SK-N-SH treated with all-trans-retinoic acid at 6 μM for 48 hours (cell line): ENCODE results near the gene TLX1.

ENCODE experiments used
- ATAC-seq: fragments of 200-7000 bp; cut with Tn5 transposase; 3 replicates; pipeline ENCODE4 v1.9.1; 2020; ENCODE audit warnings: mild to moderate bottlenecking, moderate library complexity
- ARNTL ChIP-seq: fragments of 450-650 bp; formaldehyde crosslinking; IDR thresholded peaks from 2 replicates; pipeline ENCODE4 v1.5.0; 2020; ENCODE audit warnings: low read depth, mild to moderate bottlenecking, moderate library complexity, borderline replicate concordance
- CSDC2 ChIP-seq: fragments of 250-450 bp; sonication (Bioruptor Pico); IDR thresholded peaks from 2 replicates; pipeline ENCODE4 v1.5.0; 2020; ENCODE audit warnings: mild to moderate bottlenecking, moderate library complexity
- ESRRG ChIP-seq: fragments of 250-450 bp; sonication (Bioruptor Pico); IDR thresholded peaks from 2 replicates; pipeline ENCODE4 v1.6.1; 2021; ENCODE audit warnings: mild to moderate bottlenecking
- ISL1 ChIP-seq: fragments of 250-450 bp; sonication (Bioruptor Pico); IDR thresholded peaks from 2 replicates; pipeline ENCODE4 v2.1.2; 2022; ENCODE audit warnings: mild to moderate bottlenecking, moderate library complexity
- OSR1 ChIP-seq: fragments of 250-450 bp; sonication (Bioruptor Pico); IDR thresholded peaks from 2 replicates; pipeline ENCODE4 v1.8.0; 2022; ENCODE audit warnings: moderate library complexity, mild to moderate bottlenecking, inconsistent platforms
- PPARA ChIP-seq: fragments of 250-450 bp; sonication (Bioruptor Pico); IDR thresholded peaks from 2 replicates; pipeline ENCODE4 v1.5.0; 2020; ENCODE audit warnings: mild to moderate bottlenecking, borderline replicate concordance
- RARB ChIP-seq: fragments of 250-450 bp; sonication (Bioruptor Pico); IDR thresholded peaks from 2 replicates; pipeline ENCODE4 v1.8.0; 2021; ENCODE audit warnings: mild to moderate bottlenecking, moderate library complexity
- SNAI2 ChIP-seq: fragments of 250-450 bp; sonication (Bioruptor Pico); IDR thresholded peaks from 2 replicates; pipeline ENCODE4 v1.5.0; 2020; ENCODE audit warnings: mild to moderate bottlenecking, moderate library complexity
- TCF4 ChIP-seq: fragments of 250-450 bp; sonication (Bioruptor Pico); IDR thresholded peaks from 2 replicates; pipeline ENCODE4 v1.8.0; 2021; ENCODE audit warnings: mild to moderate bottlenecking, moderate library complexity, borderline replicate concordance
- TOX ChIP-seq: fragments of 250-450 bp; sonication (Bioruptor Pico); IDR thresholded peaks from 2 replicates; pipeline ENCODE4 v1.8.0; 2021; ENCODE audit warnings: mild to moderate bottlenecking, moderate library complexity, borderline replicate concordance
- ZC3H10 ChIP-seq: fragments of 250-450 bp; sonication (Bioruptor Pico); IDR thresholded peaks from 2 replicates; pipeline ENCODE4 v1.5.1; 2021; ENCODE audit warnings: mild to moderate bottlenecking, moderate library complexity
- ZFP3 ChIP-seq: fragments of 250-450 bp; sonication (Bioruptor Pico); IDR thresholded peaks from 2 replicates; pipeline ENCODE4 v1.5.0; 2020; ENCODE audit warnings: mild to moderate bottlenecking, moderate library complexity
- ZFP30 ChIP-seq: fragments of 450-650 bp; formaldehyde crosslinking; IDR thresholded peaks from 2 replicates; pipeline ENCODE4 v1.5.0; 2022; ENCODE audit warnings: mild to moderate bottlenecking, moderate library complexity
- ZNF8 ChIP-seq: fragments of 450-650 bp; formaldehyde crosslinking; IDR thresholded peaks from 2 replicates; pipeline ENCODE4 v1.5.0; 2020; ENCODE audit warnings: mild to moderate bottlenecking, moderate library complexity
- TF ChIP-seq, protein P1 (sequence below): fragments of 250-450 bp; sonication (Bioruptor Pico); IDR thresholded peaks from 2 replicates; pipeline ENCODE4 v1.5.0; 2020; ENCODE audit warnings: mild to moderate bottlenecking, moderate library complexity
- TF ChIP-seq, protein P2 (sequence below): fragments of 250-450 bp; sonication (Bioruptor Pico); IDR thresholded peaks from 2 replicates; pipeline ENCODE4 v1.8.0; 2021; ENCODE audit warnings: low read depth, mild to moderate bottlenecking, moderate library complexity, borderline replicate concordance
- TF ChIP-seq, protein P3 (sequence below): fragments of 250-450 bp; sonication (Bioruptor Pico); IDR thresholded peaks from 2 replicates; pipeline ENCODE4 v1.8.0; 2020; ENCODE audit warnings: mild to moderate bottlenecking, moderate library complexity, borderline replicate concordance
- TF ChIP-seq, protein P4 (sequence below): fragments of 250-450 bp; sonication (Bioruptor Pico); IDR thresholded peaks from 2 replicates; pipeline ENCODE4 v1.5.1; 2021; ENCODE audit warnings: mild to moderate bottlenecking, moderate library complexity

Gene TLX1

DNA sequence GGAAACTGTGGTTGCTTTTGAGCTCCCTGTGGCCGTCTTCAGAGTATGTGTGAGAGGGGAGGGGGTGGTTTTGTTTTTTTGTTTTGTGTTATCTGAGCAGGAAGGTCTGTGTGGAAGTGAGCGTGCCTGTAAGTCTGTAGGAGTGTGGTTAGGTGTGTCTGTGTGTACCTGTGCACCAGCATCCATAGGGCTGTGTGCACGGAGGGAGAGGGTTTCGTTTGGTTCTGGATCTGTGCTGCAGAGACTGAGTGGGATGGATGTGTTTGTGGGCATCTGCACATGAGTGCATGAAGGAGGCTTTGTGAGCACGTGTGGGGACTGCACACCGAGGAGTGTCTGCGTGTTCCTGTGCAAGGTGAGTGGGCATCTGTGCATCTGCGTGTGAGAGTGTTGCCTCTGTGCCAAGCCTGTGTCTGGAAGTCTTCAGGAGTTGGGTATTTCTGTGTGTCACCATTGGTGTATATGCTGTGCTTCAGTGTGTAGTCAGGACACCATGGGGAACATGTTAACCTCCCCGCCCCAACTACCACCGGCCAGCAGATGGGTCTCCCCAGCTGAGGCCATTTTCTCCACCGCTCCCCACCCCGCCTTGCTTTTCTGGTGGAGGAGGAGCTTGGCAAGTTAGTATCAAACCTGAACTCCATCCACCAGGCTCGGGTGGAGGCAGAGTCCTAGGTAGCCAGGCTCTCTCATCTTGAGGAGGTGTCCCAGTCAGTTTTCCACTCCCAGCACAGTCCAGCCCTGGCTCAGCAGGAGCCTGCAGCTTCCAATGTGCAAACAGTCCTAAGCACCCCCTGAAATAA lies 7.1 kb upstream of the TLX1 start:
- TF ChIP-seq SNAI2 (CRISPR knock-in tag): no peak
- TF ChIP-seq, protein P1, sequence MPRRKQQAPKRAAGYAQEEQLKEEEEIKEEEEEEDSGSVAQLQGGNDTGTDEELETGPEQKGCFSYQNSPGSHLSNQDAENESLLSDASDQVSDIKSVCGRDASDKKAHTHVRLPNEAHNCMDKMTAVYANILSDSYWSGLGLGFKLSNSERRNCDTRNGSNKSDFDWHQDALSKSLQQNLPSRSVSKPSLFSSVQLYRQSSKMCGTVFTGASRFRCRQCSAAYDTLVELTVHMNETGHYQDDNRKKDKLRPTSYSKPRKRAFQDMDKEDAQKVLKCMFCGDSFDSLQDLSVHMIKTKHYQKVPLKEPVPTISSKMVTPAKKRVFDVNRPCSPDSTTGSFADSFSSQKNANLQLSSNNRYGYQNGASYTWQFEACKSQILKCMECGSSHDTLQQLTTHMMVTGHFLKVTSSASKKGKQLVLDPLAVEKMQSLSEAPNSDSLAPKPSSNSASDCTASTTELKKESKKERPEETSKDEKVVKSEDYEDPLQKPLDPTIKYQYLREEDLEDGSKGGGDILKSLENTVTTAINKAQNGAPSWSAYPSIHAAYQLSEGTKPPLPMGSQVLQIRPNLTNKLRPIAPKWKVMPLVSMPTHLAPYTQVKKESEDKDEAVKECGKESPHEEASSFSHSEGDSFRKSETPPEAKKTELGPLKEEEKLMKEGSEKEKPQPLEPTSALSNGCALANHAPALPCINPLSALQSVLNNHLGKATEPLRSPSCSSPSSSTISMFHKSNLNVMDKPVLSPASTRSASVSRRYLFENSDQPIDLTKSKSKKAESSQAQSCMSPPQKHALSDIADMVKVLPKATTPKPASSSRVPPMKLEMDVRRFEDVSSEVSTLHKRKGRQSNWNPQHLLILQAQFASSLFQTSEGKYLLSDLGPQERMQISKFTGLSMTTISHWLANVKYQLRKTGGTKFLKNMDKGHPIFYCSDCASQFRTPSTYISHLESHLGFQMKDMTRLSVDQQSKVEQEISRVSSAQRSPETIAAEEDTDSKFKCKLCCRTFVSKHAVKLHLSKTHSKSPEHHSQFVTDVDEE (CRISPR knock-in tag): no peak
- TF ChIP-seq, protein P2, sequence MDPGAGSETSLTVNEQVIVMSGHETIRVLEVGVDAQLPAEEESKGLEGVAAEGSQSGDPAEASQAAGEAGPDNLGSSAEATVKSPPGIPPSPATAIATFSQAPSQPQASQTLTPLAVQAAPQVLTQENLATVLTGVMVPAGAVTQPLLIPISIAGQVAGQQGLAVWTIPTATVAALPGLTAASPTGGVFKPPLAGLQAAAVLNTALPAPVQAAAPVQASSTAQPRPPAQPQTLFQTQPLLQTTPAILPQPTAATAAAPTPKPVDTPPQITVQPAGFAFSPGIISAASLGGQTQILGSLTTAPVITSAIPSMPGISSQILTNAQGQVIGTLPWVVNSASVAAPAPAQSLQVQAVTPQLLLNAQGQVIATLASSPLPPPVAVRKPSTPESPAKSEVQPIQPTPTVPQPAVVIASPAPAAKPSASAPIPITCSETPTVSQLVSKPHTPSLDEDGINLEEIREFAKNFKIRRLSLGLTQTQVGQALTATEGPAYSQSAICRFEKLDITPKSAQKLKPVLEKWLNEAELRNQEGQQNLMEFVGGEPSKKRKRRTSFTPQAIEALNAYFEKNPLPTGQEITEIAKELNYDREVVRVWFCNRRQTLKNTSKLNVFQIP (CRISPR knock-in tag): no peak
- TF ChIP-seq CSDC2 (CRISPR knock-in tag): no peak
- TF ChIP-seq, protein P3, sequence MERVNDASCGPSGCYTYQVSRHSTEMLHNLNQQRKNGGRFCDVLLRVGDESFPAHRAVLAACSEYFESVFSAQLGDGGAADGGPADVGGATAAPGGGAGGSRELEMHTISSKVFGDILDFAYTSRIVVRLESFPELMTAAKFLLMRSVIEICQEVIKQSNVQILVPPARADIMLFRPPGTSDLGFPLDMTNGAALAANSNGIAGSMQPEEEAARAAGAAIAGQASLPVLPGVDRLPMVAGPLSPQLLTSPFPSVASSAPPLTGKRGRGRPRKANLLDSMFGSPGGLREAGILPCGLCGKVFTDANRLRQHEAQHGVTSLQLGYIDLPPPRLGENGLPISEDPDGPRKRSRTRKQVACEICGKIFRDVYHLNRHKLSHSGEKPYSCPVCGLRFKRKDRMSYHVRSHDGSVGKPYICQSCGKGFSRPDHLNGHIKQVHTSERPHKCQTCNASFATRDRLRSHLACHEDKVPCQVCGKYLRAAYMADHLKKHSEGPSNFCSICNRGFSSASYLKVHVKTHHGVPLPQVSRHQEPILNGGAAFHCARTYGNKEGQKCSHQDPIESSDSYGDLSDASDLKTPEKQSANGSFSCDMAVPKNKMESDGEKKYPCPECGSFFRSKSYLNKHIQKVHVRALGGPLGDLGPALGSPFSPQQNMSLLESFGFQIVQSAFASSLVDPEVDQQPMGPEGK (CRISPR knock-in tag): no peak
- TF ChIP-seq PPARA (CRISPR knock-in tag): no peak
- no peak for TF ChIP-seq ZFP3
- no peak for TF ChIP-seq RARB (CRISPR knock-in tag)
- ATAC-seq: peak; percentile 18; the same call in 2 of the 3 replicates

DNA sequence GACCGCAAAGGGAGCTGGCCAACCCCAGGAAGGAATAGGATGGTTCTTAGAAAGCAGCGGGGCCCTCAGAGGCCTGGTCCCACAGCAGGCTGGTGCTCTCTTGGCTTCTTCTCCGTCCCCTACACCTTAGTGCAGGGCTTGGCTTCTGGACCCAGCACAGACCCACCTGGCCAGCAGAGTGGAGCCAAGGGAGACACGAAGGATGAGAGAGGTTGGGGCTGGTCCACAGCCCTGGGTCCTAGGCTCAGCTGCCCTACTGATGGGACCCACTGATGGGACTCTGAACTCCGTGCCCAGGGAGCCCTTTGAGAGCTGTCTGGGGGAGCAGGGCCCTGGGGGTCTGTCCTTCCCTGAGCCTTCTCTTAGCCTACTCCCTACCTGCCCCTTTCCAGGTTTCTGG lies 6.2 kb upstream of the TLX1 start:
- ATAC-seq: no peak
- TF ChIP-seq, protein P4, sequence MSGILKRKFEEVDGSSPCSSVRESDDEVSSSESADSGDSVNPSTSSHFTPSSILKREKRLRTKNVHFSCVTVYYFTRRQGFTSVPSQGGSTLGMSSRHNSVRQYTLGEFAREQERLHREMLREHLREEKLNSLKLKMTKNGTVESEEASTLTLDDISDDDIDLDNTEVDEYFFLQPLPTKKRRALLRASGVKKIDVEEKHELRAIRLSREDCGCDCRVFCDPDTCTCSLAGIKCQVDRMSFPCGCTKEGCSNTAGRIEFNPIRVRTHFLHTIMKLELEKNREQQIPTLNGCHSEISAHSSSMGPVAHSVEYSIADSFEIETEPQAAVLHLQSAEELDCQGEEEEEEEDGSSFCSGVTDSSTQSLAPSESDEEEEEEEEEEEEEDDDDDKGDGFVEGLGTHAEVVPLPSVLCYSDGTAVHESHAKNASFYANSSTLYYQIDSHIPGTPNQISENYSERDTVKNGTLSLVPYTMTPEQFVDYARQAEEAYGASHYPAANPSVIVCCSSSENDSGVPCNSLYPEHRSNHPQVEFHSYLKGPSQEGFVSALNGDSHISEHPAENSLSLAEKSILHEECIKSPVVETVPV (CRISPR knock-in tag): no peak
- no peak for TF ChIP-seq ARNTL (CRISPR knock-in tag)
- TF ChIP-seq ZFP3: no peak
- TF ChIP-seq, protein P3 (CRISPR knock-in tag): no peak
- no peak for TF ChIP-seq TCF4 (CRISPR knock-in tag)

DNA sequence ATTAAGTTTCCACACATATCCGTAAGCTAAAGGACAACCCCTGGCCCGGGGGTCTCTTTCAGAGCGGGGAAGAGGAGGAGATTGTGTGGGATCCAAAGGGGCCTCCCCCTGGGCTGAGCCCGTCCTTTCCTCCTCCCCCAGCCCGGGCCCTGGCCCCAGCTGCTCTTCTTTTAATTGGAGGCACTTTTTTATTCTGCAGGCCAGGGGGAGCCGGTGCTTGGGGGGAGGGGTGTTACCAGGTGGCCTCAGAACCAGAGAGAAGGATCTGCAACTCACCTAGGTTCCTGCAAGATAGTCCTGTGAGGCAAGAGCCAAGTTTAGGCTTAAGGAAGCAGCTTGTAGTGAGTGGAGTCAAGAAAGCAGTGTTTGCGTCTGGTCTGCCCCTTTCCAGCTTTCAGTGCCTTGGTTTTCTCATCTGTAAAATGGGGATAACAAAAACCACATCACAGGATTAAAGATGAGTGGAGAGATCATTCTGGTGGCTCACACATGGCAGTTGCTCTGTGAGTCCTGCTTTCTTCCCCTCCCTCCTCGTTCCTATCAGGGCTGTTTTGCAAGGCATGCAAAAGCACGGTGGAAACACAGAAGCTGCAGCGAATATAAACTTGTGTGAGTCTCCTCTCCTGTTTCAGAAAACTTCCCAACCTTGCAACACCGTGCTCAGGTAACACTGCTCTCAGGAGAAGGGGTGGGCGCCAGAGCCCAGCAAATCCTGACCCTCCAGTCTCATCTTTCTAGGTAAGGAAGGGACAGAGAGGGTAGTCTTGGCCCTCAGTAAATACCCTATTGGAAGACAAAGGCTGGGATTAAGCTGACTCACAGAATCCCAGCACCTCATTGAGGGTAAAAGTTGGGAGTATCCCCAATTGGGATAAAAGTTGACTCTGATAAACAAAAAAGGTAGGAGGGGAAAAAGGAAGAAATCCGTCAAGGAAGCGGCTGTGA lies 4.1 kb upstream of the TLX1 start:
- no peak for ATAC-seq
- TF ChIP-seq TOX (CRISPR knock-in tag) (no peak), CSDC2 (CRISPR knock-in tag) (no peak), RARB (CRISPR knock-in tag) (no peak), PPARA (CRISPR knock-in tag) (no peak)

DNA sequence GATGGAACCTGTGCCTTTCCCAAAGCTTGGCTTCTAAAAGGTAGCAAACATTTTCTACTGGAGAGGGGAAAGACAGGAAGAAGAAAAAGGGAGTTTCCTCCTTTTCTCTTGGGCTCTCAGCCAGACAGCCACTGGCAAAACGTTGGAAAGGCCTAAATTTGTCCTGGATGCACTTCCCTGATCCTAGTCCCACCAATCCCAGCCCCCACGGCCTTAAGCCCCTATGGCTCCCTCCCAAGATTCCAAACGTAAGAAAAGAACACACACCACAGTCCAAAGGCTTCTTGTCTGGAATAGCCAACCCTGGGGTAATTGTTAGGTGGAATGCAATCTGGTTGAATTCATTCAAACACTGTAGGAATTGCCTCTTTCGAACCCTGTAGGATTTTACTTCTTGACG lies 959 bp upstream of the TLX1 start:
- no peak for ATAC-seq
- no peak for TF ChIP-seq ISL1 (CRISPR knock-in tag)
- TF ChIP-seq, protein P4 (CRISPR knock-in tag): no peak
- no peak for TF ChIP-seq PPARA (CRISPR knock-in tag)
- TF ChIP-seq ZC3H10 (CRISPR knock-in tag): no peak
- no peak for TF ChIP-seq ZNF8
- TF ChIP-seq ZFP30 (CRISPR knock-in tag): no peak
- no peak for TF ChIP-seq TOX (CRISPR knock-in tag)
- TF ChIP-seq, protein P3 (CRISPR knock-in tag): no peak
- no peak for TF ChIP-seq OSR1 (CRISPR knock-in tag)
- no peak for TF ChIP-seq SNAI2 (CRISPR knock-in tag)
- no peak for TF ChIP-seq ZFP3
- TF ChIP-seq ESRRG (CRISPR knock-in tag): no peak
- TF ChIP-seq CSDC2 (CRISPR knock-in tag): no peak
- no peak for TF ChIP-seq ARNTL (CRISPR knock-in tag)
